WTC11 (cell line): ENCODE data around the gene SERPINH1. TPM values are rescaled to one million over a fixed set of nuclear protein-coding genes. Genes with fewer than 3 reads are reported as not detected.
A peak's percentile ranks its signal among the peaks of the same experiment; 100 is the strongest.
"Not testable (repeated sequence)": the region's sequence is repeated elsewhere in the genome, so short reads cannot be mapped to it uniquely, and the experiment has no call there.

ENCODE experiments used
- ATAC-seq: fragments of 200-7000 bp; cut with Tn5 transposase; 2 replicates; pipeline ENCODE4 v1.10.0; 2021; ENCODE audit warnings: mild to moderate bottlenecking, moderate library complexity
- CTCF ChIA-PET: fragments of 300-600 bp; sonication (Branson Sonifier 250); formaldehyde crosslinking; loops from one replicate; lab custom pipeline; 2021; ENCODE audit warnings: antibody characterized with exemption; lab: Charles Lee
- POLR2A ChIA-PET: fragments of 350-600 bp; sonication (Branson Sonifier 250); formaldehyde crosslinking; loops from one replicate; lab custom pipeline; 2021; ENCODE audit warnings: antibody characterized with exemption; lab: Charles Lee
- DNase-seq: peaks from one replicate; pipeline ENCODE4 v3.0.0; 2021; ENCODE audit warnings: low spot score
- H3K27ac Mint-ChIP-seq: 2 replicates; pipeline ENCODE4 v1.8.0; 2021; ENCODE audit warnings: mixed read lengths
- H3K27me3 Mint-ChIP-seq: 2 replicates; pipeline ENCODE4 v1.8.0; 2021; ENCODE audit warnings: low read depth, mild to moderate bottlenecking, moderate library complexity, mixed read lengths
- H3K36me3 Mint-ChIP-seq: 2 replicates; pipeline ENCODE4 v1.8.0; 2021; ENCODE audit warnings: mixed read lengths
- H3K4me1 Mint-ChIP-seq: 2 replicates; pipeline ENCODE4 v1.8.0; 2022; ENCODE audit warnings: mixed read lengths
- H3K4me3 Mint-ChIP-seq: 2 replicates; pipeline ENCODE4 v1.8.0; 2021; ENCODE audit warnings: mild to moderate bottlenecking, moderate library complexity, mixed read lengths
- H3K9me3 Mint-ChIP-seq: 2 replicates; pipeline ENCODE4 v1.8.0; 2021; ENCODE audit warnings: mixed read lengths
- ATF1 ChIP-seq: sonication (generic); formaldehyde crosslinking; IDR thresholded peaks from 2 replicates; pipeline ENCODE4 v1.8.1; 2023; ENCODE audit warnings: mild to moderate bottlenecking, moderate library complexity, missing genetic modification reagents
- CTCF ChIP-seq: fragments of 200-600 bp; IDR thresholded peaks from 2 replicates; pipeline ENCODE4 v1.8.0; 2022; ENCODE audit warnings: antibody characterized with exemption
- IRF2 ChIP-seq: sonication (generic); formaldehyde crosslinking; IDR thresholded peaks from 2 replicates; pipeline ENCODE4 v1.8.0; 2022; ENCODE audit warnings: low read depth, missing genetic modification reagents, borderline replicate concordance
- JUN ChIP-seq: sonication (generic); formaldehyde crosslinking; IDR thresholded peaks from 2 replicates; pipeline ENCODE4 v1.8.0; 2023; ENCODE audit warnings: mild to moderate bottlenecking, missing genetic modification reagents
- NFE2L1 ChIP-seq: sonication (generic); formaldehyde crosslinking; IDR thresholded peaks from 2 replicates; pipeline ENCODE4 v1.8.1; 2023; ENCODE audit warnings: missing genetic modification reagents
- NFYB ChIP-seq: sonication (generic); formaldehyde crosslinking; conservative IDR thresholded peaks from 2 replicates; pipeline ENCODE4 v1.8.0; 2022; ENCODE audit warnings: low read depth, missing genetic modification reagents
- NR1H2 ChIP-seq: sonication (generic); formaldehyde crosslinking; IDR thresholded peaks from 2 replicates; pipeline ENCODE4 v1.9.0; 2021; ENCODE audit warnings: mild to moderate bottlenecking, moderate library complexity, missing genetic modification reagents
- PRRX2 ChIP-seq: fragments of 250-450 bp; sonication (Bioruptor Pico); IDR thresholded peaks from 2 replicates; pipeline ENCODE4 v1.8.0; 2021; ENCODE audit warnings: mild to moderate bottlenecking
- RELA ChIP-seq: sonication (generic); formaldehyde crosslinking; IDR thresholded peaks from 2 replicates; pipeline ENCODE4 v1.8.1; 2022; ENCODE audit warnings: missing genetic modification reagents, mild to moderate bottlenecking, borderline replicate concordance
- STAT6 ChIP-seq: sonication (generic); formaldehyde crosslinking; conservative IDR thresholded peaks from 2 replicates; pipeline ENCODE4 v1.8.1; 2023; ENCODE audit warnings: mild to moderate bottlenecking, low read depth, missing genetic modification reagents, moderate library complexity
- ZNF263 ChIP-seq: sonication (generic); formaldehyde crosslinking; IDR thresholded peaks from 2 replicates; pipeline ENCODE4 v1.8.1; 2022; ENCODE audit warnings: low read depth, mild to moderate bottlenecking, moderate library complexity, missing genetic modification reagents
- ZNF512 ChIP-seq: sonication (generic); formaldehyde crosslinking; IDR thresholded peaks from 2 replicates; pipeline ENCODE4 v1.8.1; 2022; ENCODE audit warnings: missing genetic modification reagents, borderline replicate concordance
- total RNA-seq: library from RNA; stranded (reverse); gene quantifications from 3 replicates; pipeline ENCODE4 v1.2.3, GENCODE V29; 2021
- TF ChIP-seq, protein P1 (sequence below): fragments of 250-450 bp; sonication (Bioruptor Pico); IDR thresholded peaks from 2 replicates; pipeline ENCODE4 v1.9.0; 2021; ENCODE audit warnings: mild to moderate bottlenecking
- TF ChIP-seq, protein P2 (sequence below): sonication (generic); formaldehyde crosslinking; IDR thresholded peaks from 2 replicates; pipeline ENCODE4 v1.8.0; 2022; ENCODE audit warnings: mild to moderate bottlenecking, missing genetic modification reagents

Gene SERPINH1
- total RNA-seq, 1 experiment from 2014 or later, result 411 TPM

GRCh38 chr11:75583718-75584658, 21.9 kb downstream of the SERPINH1 start (continued):
- no peak for TF ChIP-seq CTCF
- TF ChIP-seq, protein P1, sequence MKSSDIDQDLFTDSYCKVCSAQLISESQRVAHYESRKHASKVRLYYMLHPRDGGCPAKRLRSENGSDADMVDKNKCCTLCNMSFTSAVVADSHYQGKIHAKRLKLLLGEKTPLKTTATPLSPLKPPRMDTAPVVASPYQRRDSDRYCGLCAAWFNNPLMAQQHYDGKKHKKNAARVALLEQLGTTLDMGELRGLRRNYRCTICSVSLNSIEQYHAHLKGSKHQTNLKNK (CRISPR knock-in tag), result no peak
- no peak for TF ChIP-seq JUN (CRISPR knock-in tag)
- TF ChIP-seq IRF2 (CRISPR knock-in tag), result no peak

GRCh38 chr11:75584659-75585292, 22.7 kb downstream of the SERPINH1 start:
- ChIA-PET CTCF (interaction anchor here (0.6 to 5.3 kb wide), 10 partner anchors 8 to 219 kb away, joined by 3 to 110 read pairs (median 5); no protein-coding TSS in a partner anchor), POLR2A (interaction anchor here (0.8 to 2.8 kb wide), 4 partner anchors 13 to 31 kb away, joined by 4 to 18 read pairs (median 6); partner anchors contain the start of gene SERPINH1)
- H3K9me3 Mint-ChIP-seq, result not testable (repeated sequence)

DNA sequence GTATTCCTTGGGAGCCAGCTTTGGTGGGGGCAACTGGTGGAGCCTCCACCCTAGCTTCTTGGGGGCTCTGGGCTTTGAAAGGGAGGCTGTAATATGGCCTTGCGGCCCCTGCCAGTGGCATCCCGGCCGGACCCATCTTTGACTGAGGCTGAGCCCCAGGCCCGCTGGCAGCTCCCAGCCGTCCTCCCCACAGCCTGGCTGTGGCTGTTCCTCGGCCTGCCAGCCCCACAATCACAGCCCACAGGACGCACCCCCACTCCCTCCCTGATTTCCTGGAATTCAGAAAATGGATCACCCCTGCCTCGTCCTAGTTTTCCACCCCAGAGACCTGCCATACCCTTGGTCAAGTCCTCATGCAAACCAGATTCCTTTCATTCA, 23.2 kb downstream of the SERPINH1 start:
- 0 out of 2 replicates have a peak, but pooled peaks cover 3% of the 10 kb centered on the region for H3K9me3 Mint-ChIP-seq
- peaks cover 16% of the 10 kb centered on the region for H3K27me3 Mint-ChIP-seq
- CTCF ChIA-PET, result interaction anchor here (0.6 to 5.3 kb wide), 7 partner anchors 9 to 218 kb away, joined by 3 to 110 read pairs (median 5); no protein-coding TSS in a partner anchor
- no peak overlapping the region for H3K4me3 Mint-ChIP-seq
- POLR2A ChIA-PET, result interaction anchor here (2.8 kb wide), 1 partner anchor 20 kb away, joined by 18 read pairs; no protein-coding TSS in a partner anchor
- H3K36me3 Mint-ChIP-seq, result no peaks in the 10 kb centered on the region
- peaks cover 30% of the 10 kb centered on the region for H3K4me1 Mint-ChIP-seq
- DNase-seq, result no peak
- no peak for ATAC-seq
- TF ChIP-seq PRRX2 (CRISPR knock-in tag) (no peak), ZNF512 (CRISPR knock-in tag) (no peak), ATF1 (CRISPR knock-in tag) (no peak)
- no peak overlapping the region for H3K27ac Mint-ChIP-seq

More at GRCh38 chr11:75584659-75585292, 22.7 kb downstream of the SERPINH1 start:
- not testable (repeated sequence) for DNase-seq, ATAC-seq, H3K36me3 Mint-ChIP-seq, H3K4me3 Mint-ChIP-seq
- peaks cover 16% of the 10 kb centered on the region for H3K27me3 Mint-ChIP-seq
- H3K4me1 Mint-ChIP-seq, result peaks cover 30% of the 10 kb centered on the region
- H3K27ac Mint-ChIP-seq, result peak overlapping the region; percentile 76; the same call in 1 of the 2 replicates

GRCh38 chr11:75586395-75586794, 24.3 kb downstream of the SERPINH1 start:
- POLR2A ChIA-PET, result interaction anchor here (1.5 kb wide), 1 partner anchor 32 kb away, joined by 3 read pairs; no protein-coding TSS in a partner anchor
- Mint-ChIP-seq H3K27me3 (peaks cover 12% of the 10 kb centered on the region), H3K4me3 (no peak overlapping the region), H3K36me3 (no peaks in the 10 kb centered on the region), H3K4me1 (peaks cover 30% of the 10 kb centered on the region), H3K27ac (no peak overlapping the region), H3K9me3 (0 out of 2 replicates have a peak, but pooled peaks cover 3% of the 10 kb centered on the region)
- CTCF ChIA-PET, result interaction anchor here (1.2 kb wide), 1 partner anchor 11 kb away, joined by 7 read pairs; no protein-coding TSS in a partner anchor
- TF ChIP-seq NFYB (CRISPR knock-in tag), result no peak
- no peak for TF ChIP-seq STAT6
- no peak for TF ChIP-seq IRF2 (CRISPR knock-in tag)
- no peak for TF ChIP-seq RELA (CRISPR knock-in tag)
- TF ChIP-seq, protein P2, sequence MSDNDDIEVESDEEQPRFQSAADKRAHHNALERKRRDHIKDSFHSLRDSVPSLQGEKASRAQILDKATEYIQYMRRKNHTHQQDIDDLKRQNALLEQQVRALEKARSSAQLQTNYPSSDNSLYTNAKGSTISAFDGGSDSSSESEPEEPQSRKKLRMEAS (CRISPR knock-in tag), result no peak
- no peak for TF ChIP-seq NFE2L1 (CRISPR knock-in tag)
- TF ChIP-seq NR1H2 (CRISPR knock-in tag), result no peak
- no peak for TF ChIP-seq ZNF263 (CRISPR knock-in tag)
- DNase-seq (no peak), ATAC-seq (no peak)
